MM.1S (cell line): Measurements from ENCODE around the gene RGS11.

Source experiments
- DNase-seq: peaks from one replicate; pipeline ENCODE4 v3.0.0-alpha.2; 2015
- H2AFZ ChIP-seq: fragments of 300-600 bp; sonication (generic); 2 replicates; pipeline ENCODE4 v1.6.0; 2016; ENCODE audit warnings: antibody characterized with exemption, low read length
- H3F3A ChIP-seq: fragments of 300-600 bp; sonication (generic); 2 replicates; pipeline ENCODE4 v1.6.1; 2016; ENCODE audit warnings: mild to moderate bottlenecking, antibody characterized with exemption, low read length, moderate library complexity, mixed read lengths; ENCODE audit not compliant: insufficient read depth
- H3K27ac ChIP-seq: fragments of 300-600 bp; sonication (generic); 2 replicates; pipeline ENCODE4 v1.5.1; 2016; ENCODE audit warnings: mild to moderate bottlenecking, low read length
- H3K27me3 ChIP-seq: fragments of 300-600 bp; sonication (generic); replicated peaks from 2 replicates; pipeline ENCODE4 v1.6.0; 2016; ENCODE audit warnings: low read length; ENCODE audit not compliant: insufficient read depth
- H3K36me3 ChIP-seq: fragments of 300-600 bp; sonication (generic); replicated peaks from 2 replicates; pipeline ENCODE4 v1.6.1; 2016; ENCODE audit warnings: mild to moderate bottlenecking, low read length, mixed read lengths; ENCODE audit not compliant: insufficient read depth
- H3K4me1 ChIP-seq: fragments of 300-600 bp; sonication (generic); 2 replicates; pipeline ENCODE4 v1.6.1; 2016; ENCODE audit warnings: low read length, mixed read lengths
- H3K4me2 ChIP-seq: fragments of 300-600 bp; sonication (generic); 2 replicates; pipeline ENCODE4 v1.6.0; 2016; ENCODE audit warnings: low read depth, low read length
- H3K4me3 ChIP-seq: fragments of 300-600 bp; sonication (generic); 2 replicates; pipeline ENCODE4 v1.5.1; 2016; ENCODE audit warnings: low read length, mixed read lengths
- H3K79me2 ChIP-seq: fragments of 300-600 bp; sonication (generic); 2 replicates; pipeline ENCODE4 v1.6.1; 2016; ENCODE audit warnings: mixed run types, low read length, mixed read lengths
- H3K9ac ChIP-seq: fragments of 300-600 bp; sonication (generic); 2 replicates; pipeline ENCODE4 v1.6.1; 2016; ENCODE audit warnings: low read length, mixed read lengths
- H3K9me2 ChIP-seq: fragments of 300-600 bp; sonication (generic); replicated peaks from 2 replicates; pipeline ENCODE4 v1.6.1; 2016; ENCODE audit warnings: mild to moderate bottlenecking, low read length, mixed read lengths; ENCODE audit not compliant: insufficient read depth
- H3K9me3 ChIP-seq: fragments of 300-600 bp; sonication (generic); replicated peaks from 2 replicates; pipeline ENCODE4 v1.6.1; 2016; ENCODE audit warnings: mild to moderate bottlenecking, low read length, mixed read lengths; ENCODE audit not compliant: insufficient read depth
- H4K20me1 ChIP-seq: fragments of 300-600 bp; sonication (generic); 2 replicates; pipeline ENCODE4 v1.6.1; 2016; ENCODE audit warnings: mild to moderate bottlenecking, low read length, moderate library complexity, mixed read lengths; ENCODE audit not compliant: insufficient read depth
- EZH2 ChIP-seq: fragments of 300-600 bp; sonication (generic); optimal IDR thresholded peaks from 2 replicates; pipeline ENCODE3; 2017; ENCODE audit warnings: low read depth, mild to moderate bottlenecking, antibody characterized with exemption, low read length, mixed read lengths
- EZH2phosphoT487 ChIP-seq: fragments of 300-600 bp; sonication (generic); IDR thresholded peaks from 2 replicates; pipeline ENCODE4 v1.6.1; 2018; ENCODE audit warnings: antibody characterized with exemption, low read length
- TF ChIP-seq, protein P1 (sequence below): fragments of 300-600 bp; sonication (generic); IDR thresholded peaks from 2 replicates; pipeline ENCODE4 v1.5.1; 2016; ENCODE audit warnings: antibody characterized with exemption, low read length, mixed read lengths

The RGS11 gene

DNA sequence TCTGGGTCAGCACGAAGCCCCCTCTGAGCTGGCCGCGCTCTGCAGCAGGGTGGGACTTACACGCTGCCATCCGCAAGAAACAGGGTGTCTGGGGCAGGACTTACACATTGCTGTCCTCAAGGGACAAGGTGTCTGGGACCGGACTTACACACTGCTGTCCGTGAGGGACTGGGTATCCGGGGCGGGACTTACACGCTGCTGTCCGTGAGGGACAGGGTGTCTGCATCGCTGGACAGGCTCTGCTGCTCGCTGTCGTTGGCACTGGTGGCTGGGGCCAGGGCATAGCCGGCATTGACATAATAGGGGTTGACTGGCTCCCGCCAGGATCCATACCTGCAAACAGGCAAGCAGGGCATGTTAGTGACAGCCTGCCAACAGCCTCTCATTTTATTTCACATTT, 38.6 kb upstream of the RGS11 start:
- DNase-seq: no peak
- Histone ChIP-seq H3K9ac (no peak overlapping the region), H3K27me3 (no peaks in the 10 kb centered on the region), H3K9me2 (no peaks in the 10 kb centered on the region), H3F3A (no peaks in the 10 kb centered on the region), H3K79me2 (peaks cover 52% of the 10 kb centered on the region), H3K4me2 (no peak overlapping the region), H3K36me3 (no peaks in the 10 kb centered on the region), H4K20me1 (0 out of 2 replicates have a peak, but pooled peaks cover 3% of the 10 kb centered on the region), H3K4me3 (no peak overlapping the region), H3K9me3 (no peaks in the 10 kb centered on the region), H3K4me1 (no peaks in the 10 kb centered on the region), H3K27ac (no peak overlapping the region), H2AFZ (no peak overlapping the region)
- TF ChIP-seq EZH2 (no peak), EZH2phosphoT487 (no peak)
- TF ChIP-seq, protein P1, sequence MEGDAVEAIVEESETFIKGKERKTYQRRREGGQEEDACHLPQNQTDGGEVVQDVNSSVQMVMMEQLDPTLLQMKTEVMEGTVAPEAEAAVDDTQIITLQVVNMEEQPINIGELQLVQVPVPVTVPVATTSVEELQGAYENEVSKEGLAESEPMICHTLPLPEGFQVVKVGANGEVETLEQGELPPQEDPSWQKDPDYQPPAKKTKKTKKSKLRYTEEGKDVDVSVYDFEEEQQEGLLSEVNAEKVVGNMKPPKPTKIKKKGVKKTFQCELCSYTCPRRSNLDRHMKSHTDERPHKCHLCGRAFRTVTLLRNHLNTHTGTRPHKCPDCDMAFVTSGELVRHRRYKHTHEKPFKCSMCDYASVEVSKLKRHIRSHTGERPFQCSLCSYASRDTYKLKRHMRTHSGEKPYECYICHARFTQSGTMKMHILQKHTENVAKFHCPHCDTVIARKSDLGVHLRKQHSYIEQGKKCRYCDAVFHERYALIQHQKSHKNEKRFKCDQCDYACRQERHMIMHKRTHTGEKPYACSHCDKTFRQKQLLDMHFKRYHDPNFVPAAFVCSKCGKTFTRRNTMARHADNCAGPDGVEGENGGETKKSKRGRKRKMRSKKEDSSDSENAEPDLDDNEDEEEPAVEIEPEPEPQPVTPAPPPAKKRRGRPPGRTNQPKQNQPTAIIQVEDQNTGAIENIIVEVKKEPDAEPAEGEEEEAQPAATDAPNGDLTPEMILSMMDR: no peak

DNA sequence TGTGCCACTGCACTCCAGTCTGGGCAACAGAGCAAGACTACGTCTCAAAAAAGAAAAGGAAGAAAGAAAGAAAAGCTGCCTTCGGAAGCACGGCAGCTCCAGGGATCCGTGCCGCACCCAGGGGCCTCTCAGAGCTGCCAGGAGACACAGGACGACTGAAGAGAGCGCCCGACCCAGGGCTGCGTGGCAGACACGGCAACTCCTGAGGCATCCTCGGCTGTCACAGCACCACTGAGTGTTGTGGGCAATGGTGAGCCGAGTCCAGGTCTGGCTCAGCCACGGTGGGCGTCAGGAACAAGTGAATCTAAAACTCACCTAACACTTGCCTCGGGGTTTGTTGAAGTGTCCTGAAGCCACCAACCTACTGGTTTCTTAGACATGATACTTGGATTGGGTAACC, 36.0 kb upstream of the RGS11 start:
- Histone ChIP-seq H3K4me1 (no peaks in the 10 kb centered on the region), H3K9me2 (no peaks in the 10 kb centered on the region), H2AFZ (no peak overlapping the region), H3K27me3 (no peaks in the 10 kb centered on the region), H3K27ac (no peak overlapping the region), H3K36me3 (no peaks in the 10 kb centered on the region), H4K20me1 (no peaks in the 10 kb centered on the region), H3K9ac (no peak overlapping the region), H3F3A (no peaks in the 10 kb centered on the region), H3K4me2 (no peak overlapping the region), H3K9me3 (no peaks in the 10 kb centered on the region), H3K4me3 (no peak overlapping the region), H3K79me2 (peaks cover 26% of the 10 kb centered on the region)
- DNase-seq: no peak
- TF ChIP-seq, protein P1: no peak
- TF ChIP-seq EZH2phosphoT487: no peak
- TF ChIP-seq EZH2: no peak

DNA sequence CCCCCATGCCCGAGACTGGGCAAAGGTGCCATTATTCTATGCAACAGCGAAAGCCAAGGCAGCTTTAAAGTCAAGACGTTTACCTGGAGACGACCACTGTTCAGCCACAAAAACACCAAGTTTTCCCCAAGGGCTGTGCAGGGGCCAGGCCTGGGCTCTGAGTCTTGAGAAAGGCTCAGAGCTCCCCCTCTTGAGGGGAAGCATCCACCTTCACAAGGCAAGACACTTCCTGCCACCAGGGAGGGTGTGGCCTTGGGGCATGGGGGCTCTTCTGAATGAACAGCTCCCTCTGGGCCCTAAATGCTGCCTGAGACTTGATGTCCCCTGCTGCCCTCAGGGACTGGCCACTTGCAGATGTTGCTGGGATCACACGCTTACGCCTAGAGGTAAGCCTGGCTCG, 33.7 kb upstream of the RGS11 start:
- H3K4me1 ChIP-seq: no peaks in the 10 kb centered on the region
- H3K4me3 ChIP-seq: no peak overlapping the region
- no peak overlapping the region for H2AFZ ChIP-seq
- no peak overlapping the region for H3K4me2 ChIP-seq
- H3K9ac ChIP-seq: no peak overlapping the region
- H3K9me2 ChIP-seq: no peaks in the 10 kb centered on the region
- no peaks in the 10 kb centered on the region for H3K9me3 ChIP-seq
- no peaks in the 10 kb centered on the region for H4K20me1 ChIP-seq
- H3K36me3 ChIP-seq: no peaks in the 10 kb centered on the region
- DNase-seq: no peak
- H3K79me2 ChIP-seq: peaks cover 14% of the 10 kb centered on the region
- no peaks in the 10 kb centered on the region for H3K27me3 ChIP-seq
- H3F3A ChIP-seq: no peaks in the 10 kb centered on the region
- TF ChIP-seq, protein P1: no peak
- TF ChIP-seq EZH2 (no peak), EZH2phosphoT487 (no peak)
- no peak overlapping the region for H3K27ac ChIP-seq
